ENCODE results near the gene RPL7A.
A peak's percentile ranks its signal among the peaks of the same experiment; 100 is the strongest.
"Not testable (repeated sequence)": the region's sequence is repeated elsewhere in the genome, so short reads cannot be mapped to it uniquely, and the experiment has no call there.

Gene RPL7A

GRCh38 chr9:133347985-133348717 is at the start of gene RPL7A, which contains the start of gene MED22:
Gene RPL7A (plus strand): TSS chr9:133348218. CDS start chr9:133348244, 26 bp downstream.
Gene MED22 (minus strand): TSS chr9:133348131. CDS start chr9:133346662, 1,469 bp downstream.
- peak; percentile 92 for DNase-seq

GRCh38 chr9:133299996-133300395 is 48.0 kb upstream of the RPL7A start:
- not testable (repeated sequence) for DNase-seq

- DNase-seq: no peak
Observed at GRCh38 chr9:133301253-133302230, 46.5 kb upstream of the RPL7A start.

- DNase-seq: no peak
Observed at GRCh38 chr9:133303266-133304157, 44.5 kb upstream of the RPL7A start.

GRCh38 chr9:133304158-133304470 is 43.9 kb upstream of the RPL7A start:
- no peak for DNase-seq

GRCh38 chr9:133304477-133305377 is 43.3 kb upstream of the RPL7A start:
- DNase-seq: no peak

GRCh38 chr9:133305731-133306130 is 42.3 kb upstream of the RPL7A start:
- no peak for DNase-seq

- DNase-seq: no peak
Observed at GRCh38 chr9:133306242-133307204, 41.5 kb upstream of the RPL7A start.

GRCh38 chr9:133307301-133307700 is 40.7 kb upstream of the RPL7A start:
- no peak for DNase-seq

GRCh38 chr9:133309608-133310007 is 38.4 kb upstream of the RPL7A start:
- DNase-seq: no peak

GRCh38 chr9:133315997-133316396 is 32.0 kb upstream of the RPL7A start:
- DNase-seq: no peak

GRCh38 chr9:133317551-133317950 is 30.5 kb upstream of the RPL7A start:
- DNase-seq: not testable (repeated sequence)

GRCh38 chr9:133320421-133320881 is 27.6 kb upstream of the RPL7A start:
- DNase-seq: no peak

GRCh38 chr9:133321411-133321935 is 26.5 kb upstream of the RPL7A start:
- no peak for DNase-seq

GRCh38 chr9:133322701-133323100 is 25.3 kb upstream of the RPL7A start:
- no peak for DNase-seq

GRCh38 chr9:133323211-133323610 is 24.8 kb upstream of the RPL7A start:
- no peak for DNase-seq

GRCh38 chr9:133323991-133324703 is 23.9 kb upstream of the RPL7A start:
- no peak for DNase-seq

GRCh38 chr9:133327021-133327420 is 21.0 kb upstream of the RPL7A start:
- DNase-seq: not testable (repeated sequence)

GRCh38 chr9:133327834-133328484 is 20.1 kb upstream of the RPL7A start:
- DNase-seq: no peak

All from amniotic stem cell (primary cell).